Left colon (tissue), 2 donors: Measurements from ENCODE around the gene CDO1. TPM values are rescaled to one million over a fixed set of nuclear protein-coding genes. Genes with fewer than 3 reads are reported as not detected.

Source experiments
- ATAC-seq: fragments of 200-7000 bp; cut with Tn5 transposase; one replicate; pipeline ENCODE4 v1.9.1; 2020; ENCODE audit warnings: mild to moderate bottlenecking, moderate library complexity
- DNase-seq, 2 donors: peaks; one replicate each; pipeline ENCODE4 v3.0.0-alpha.2; 2020
- intact Hi-C, 2 donors: fragments of 100-400 bp; cut with DNase I in 1 of 2; cut with micrococcal nuclease in 1 of 2; formaldehyde crosslinking; loops; one replicate each; pipeline versions ENCODE4 v1.11.2 to v1.14.0; 2022; cut with DNase I, micrococcal nuclease
- total RNA-seq, 2 donors: library from RNA; stranded (reverse); fragmentation: NEBNext Ultra II Directional; extraction: Animal tissue kit (Norgen Biotek cat#: 25700); gene quantifications; one replicate each; pipeline ENCODE4 v1.2.1, GENCODE V29; 2021
- donor health status: DM: no; HTN: no; CAD: no.
- donor health status: DM: yes; HTN: yes; CAD: no.

The CDO1 gene
- total RNA-seq, 2 donors from 2014 or later: 0.55 to 0.95 TPM

- no peak for DNase-seq
- no peak for ATAC-seq
- intact Hi-C loops: no loop called here
Measured at GRCh38 chr5:115801152-115801551, 15.3 kb downstream of the CDO1 start.

GRCh38 chr5:115800108-115800507, 16.4 kb downstream of the CDO1 start:
- no peak for ATAC-seq
- no peak for DNase-seq
- intact Hi-C loops: no loop called here

- intact Hi-C loops: no loop called here
- no peak for ATAC-seq
- DNase-seq: no peak
Measured at GRCh38 chr5:115798252-115798651, 18.2 kb downstream of the CDO1 start.

- intact Hi-C loops: no loop called here
- DNase-seq: no peak
- ATAC-seq: no peak
Measured at GRCh38 chr5:115796656-115797055, 19.8 kb downstream of the CDO1 start.

GRCh38 chr5:115795700-115796099, 20.8 kb downstream of the CDO1 start:
- DNase-seq (no peak), ATAC-seq (no peak)
- intact Hi-C loops: no loop called here

- ATAC-seq (no peak), DNase-seq (no peak)
- intact Hi-C loops: no loop called here
Measured at GRCh38 chr5:115788440-115788839, 28.0 kb downstream of the CDO1 start.

GRCh38 chr5:115787426-115787825, 29.0 kb downstream of the CDO1 start:
- no peak for DNase-seq
- intact Hi-C loops: no loop called here
- ATAC-seq: no peak

GRCh38 chr5:115785381-115786065, 30.9 kb downstream of the CDO1 start:
- ATAC-seq (no peak), DNase-seq (no peak)
- intact Hi-C loops: no loop called here

- DNase-seq (no peak), ATAC-seq (no peak)
- intact Hi-C loops: no loop called here
Measured at GRCh38 chr5:115778417-115778816, 38.0 kb downstream of the CDO1 start.

GRCh38 chr5:115776989-115777388, 39.5 kb downstream of the CDO1 start:
- DNase-seq (no peak), ATAC-seq (no peak)
- intact Hi-C loops: no loop called here

GRCh38 chr5:115775999-115776398, 40.5 kb downstream of the CDO1 start:
- ATAC-seq: no peak
- intact Hi-C loops: no loop called here

GRCh38 chr5:115774684-115775083, 41.8 kb downstream of the CDO1 start:
- no peak for DNase-seq
- no peak for ATAC-seq
- intact Hi-C loops: no loop called here

More at GRCh38 chr5:115775999-115776398, 40.5 kb downstream of the CDO1 start:
- no peak for DNase-seq

- ATAC-seq (no peak), DNase-seq (no peak)
- intact Hi-C loops: no loop called here
Measured at GRCh38 chr5:115772731-115773475, 43.6 kb downstream of the CDO1 start.

- no peak for ATAC-seq
- peak in 1 of 2 donors; percentile 6 for DNase-seq
- intact Hi-C loops: no loop called here
Measured at GRCh38 chr5:115770466-115770865, 46.0 kb downstream of the CDO1 start.

- no peak for ATAC-seq
- DNase-seq: no peak
- intact Hi-C loops: no loop called here
Measured at GRCh38 chr5:115767424-115767823, 49.0 kb downstream of the CDO1 start.

GRCh38 chr5:115766608-115767007, 49.9 kb downstream of the CDO1 start:
- ATAC-seq (no peak), DNase-seq (no peak)
- intact Hi-C loops: no loop called here

GRCh38 chr5:115758356-115758755, 58.1 kb downstream of the CDO1 start:
- intact Hi-C loops: no loop called here
- DNase-seq (no peak), ATAC-seq (no peak)

GRCh38 chr5:115755675-115756074, 60.8 kb downstream of the CDO1 start:
- intact Hi-C loops: no loop called here
- ATAC-seq: no peak
- DNase-seq: no peak
